HepG2 (cell line): ENCODE data around the gene CDC37L1. TPM values are rescaled to one million over a fixed set of nuclear protein-coding genes. Genes with fewer than 3 reads are reported as not detected.

Experiments
- AKAP8 ChIP-seq: sonication (generic); formaldehyde crosslinking; IDR thresholded peaks from 2 replicates; pipeline ENCODE4 v1.5.1; 2020; ENCODE audit warnings: mild to moderate bottlenecking, missing genetic modification reagents
- FOSL2 ChIP-seq: sonication (generic); formaldehyde crosslinking; IDR thresholded peaks from 2 replicates; pipeline ENCODE4 v1.4.0; 2020; ENCODE audit warnings: missing genetic modification reagents
- GABPB1 ChIP-seq: IDR thresholded peaks from 2 replicates; pipeline ENCODE4 v1.6.1; 2016; ENCODE audit warnings: mild to moderate bottlenecking, missing genetic modification reagents, moderate library complexity, missing compliant biosample characterization
- HDAC2 ChIP-seq: sonication (generic); formaldehyde crosslinking; IDR thresholded peaks from 2 replicates; pipeline ENCODE4 v1.4.0; 2020; ENCODE audit warnings: missing genetic modification reagents
- HMGA1 ChIP-seq: sonication (generic); formaldehyde crosslinking; conservative IDR thresholded peaks from 2 replicates; pipeline ENCODE4 v1.4.0; 2020; ENCODE audit warnings: missing genetic modification reagents
- HNF1B ChIP-seq: sonication (generic); formaldehyde crosslinking; IDR thresholded peaks from 2 replicates; pipeline ENCODE4 v1.5.1; 2020; ENCODE audit warnings: mild to moderate bottlenecking, moderate library complexity, missing genetic modification reagents
- KDM2A ChIP-seq: sonication (generic); formaldehyde crosslinking; IDR thresholded peaks from 2 replicates; pipeline ENCODE4 v1.4.0; 2020; ENCODE audit warnings: low read depth, missing genetic modification reagents, borderline replicate concordance
- KDM6A ChIP-seq: IDR thresholded peaks from 2 replicates; pipeline ENCODE4 v1.6.1; 2016; ENCODE audit warnings: low read depth
- MBD4 ChIP-seq: IDR thresholded peaks from 2 replicates; pipeline ENCODE4 v1.6.1; 2012; ENCODE audit warnings: low read length, inconsistent platforms, borderline replicate concordance
- NFIB ChIP-seq: sonication (generic); formaldehyde crosslinking; IDR thresholded peaks from 2 replicates; pipeline ENCODE4 v1.9.0; 2021; ENCODE audit warnings: missing genetic modification reagents, mild to moderate bottlenecking, borderline replicate concordance
- NR1H2 ChIP-seq: sonication (generic); formaldehyde crosslinking; IDR thresholded peaks from 2 replicates; pipeline ENCODE4 v1.8.1; 2022; ENCODE audit warnings: low read depth, missing genetic modification reagents, borderline replicate concordance
- RBFOX2 ChIP-seq: fragments of 200-400 bp; formaldehyde crosslinking; IDR thresholded peaks from 2 replicates; pipeline ENCODE4 v1.6.1; 2017; ENCODE audit warnings: low read depth, mild to moderate bottlenecking, low read length
- SP5 ChIP-seq: IDR thresholded peaks from 2 replicates; pipeline ENCODE4 v1.6.1; 2016; ENCODE audit warnings: low read depth, borderline replicate concordance
- ZBTB7B ChIP-seq: sonication (generic); formaldehyde crosslinking; IDR thresholded peaks from 2 replicates; pipeline ENCODE4 v1.4.0; 2020; ENCODE audit warnings: missing genetic modification reagents
- ZIK1 ChIP-seq: sonication (generic); formaldehyde crosslinking; IDR thresholded peaks from 2 replicates; pipeline ENCODE4 v1.5.0; 2020; ENCODE audit warnings: mild to moderate bottlenecking, low read depth, missing genetic modification reagents, borderline replicate concordance
- ZNF350 ChIP-seq: sonication (generic); formaldehyde crosslinking; IDR thresholded peaks from 2 replicates; pipeline ENCODE4 v1.4.0; 2020; ENCODE audit warnings: mild to moderate bottlenecking, low read depth, missing genetic modification reagents, borderline replicate concordance
- ZNF432 ChIP-seq: sonication (generic); formaldehyde crosslinking; IDR thresholded peaks from 2 replicates; pipeline ENCODE4 v1.5.0; 2020; ENCODE audit warnings: missing genetic modification reagents, mild to moderate bottlenecking, borderline replicate concordance
- ZNF496 ChIP-seq: sonication (generic); formaldehyde crosslinking; IDR thresholded peaks from 2 replicates; pipeline ENCODE4 v1.8.1; 2023; ENCODE audit warnings: mild to moderate bottlenecking, moderate library complexity, missing genetic modification reagents; ENCODE audit not compliant: insufficient replicate concordance
- ZNF503 ChIP-seq: sonication (generic); formaldehyde crosslinking; IDR thresholded peaks from 2 replicates; pipeline ENCODE4 v1.4.0; 2020; ENCODE audit warnings: missing genetic modification reagents
- ZNF563 ChIP-seq: sonication (generic); formaldehyde crosslinking; IDR thresholded peaks from 2 replicates; pipeline ENCODE4 v1.8.0; 2022; ENCODE audit warnings: mild to moderate bottlenecking, moderate library complexity, missing genetic modification reagents
- ZNF616 ChIP-seq: sonication (generic); formaldehyde crosslinking; IDR thresholded peaks from 2 replicates; pipeline ENCODE4 v1.5.0; 2020; ENCODE audit warnings: low read depth, mild to moderate bottlenecking, missing genetic modification reagents
- polyA plus RNA-seq, 8 experiments: library from polyadenylated mRNA; depleted of rRNA in 3 of 8; stranded (reverse) in 7 of 8; unstranded in 1 of 8; fragments of >200 nt; fragmentation: Illumina TruSeq in 4 of 8; extraction: Trizol in 4 of 8; gene quantifications; 2 replicates each; pipeline versions ENCODE4 v1.2.1 to v1.2.3, GENCODE V29; 2011 to 2016; ENCODE audit warnings: low read depth in 4 of 8, missing spikeins in 1 of 8, mixed read lengths in 1 of 8; ENCODE audit not compliant: insufficient read depth in 1 of 8
- total RNA-seq, 5 experiments: library from RNA; depleted of rRNA; stranded (reverse); fragments of >200 nt; fragmentation: Illumina TruSeq; extraction: Trizol; gene quantifications; 2 replicates each; pipeline ENCODE4 v1.2.3, GENCODE V29; 2016; ENCODE audit warnings: low read depth in 1 of 5

CDC37L1 gene
- total and polyA plus RNA-seq, 2 of the 13 experiments (the other 11 are each of a cell fraction or from before 2014, with no cell fraction given) = 5.5 to 17.0 TPM

- peak; percentile 57; the same call in 1 of the 2 replicates for TF ChIP-seq SP5 (CRISPR knock-in tag)
- 0 out of 2 replicates have a peak, but pooled peaks have one; percentile 24 for TF ChIP-seq HNF1B (CRISPR knock-in tag)
- no peak for TF ChIP-seq ZIK1 (CRISPR knock-in tag)
- 0 out of 2 replicates have a peak, but pooled peaks have one; percentile 16 for TF ChIP-seq HDAC2
- TF ChIP-seq RBFOX2 = no peak
- TF ChIP-seq KDM6A (CRISPR knock-in tag) = peak; percentile 18; the same call in 1 of the 2 replicates
- TF ChIP-seq ZNF616 = no peak
- TF ChIP-seq ZNF496 (CRISPR knock-in tag) = no peak
- TF ChIP-seq ZNF432 (CRISPR knock-in tag) = no peak
- TF ChIP-seq ZBTB7B (CRISPR knock-in tag) = no peak
- 0 out of 2 replicates have a peak, but pooled peaks have one; percentile 25 for TF ChIP-seq ZNF503
- no peak for TF ChIP-seq ZNF563 (CRISPR knock-in tag)
- peak; percentile 46; the same call in 1 of the 2 replicates for TF ChIP-seq MBD4
- no peak for TF ChIP-seq NR1H2 (CRISPR knock-in tag)
- TF ChIP-seq NFIB (CRISPR knock-in tag) = no peak
- no peak for TF ChIP-seq AKAP8 (CRISPR knock-in tag)
- no peak for TF ChIP-seq HMGA1
- 0 out of 2 replicates have a peak, but pooled peaks have one; percentile 20 for TF ChIP-seq FOSL2 (CRISPR knock-in tag)
- TF ChIP-seq GABPB1 (CRISPR knock-in tag) = no peak
- no peak for TF ChIP-seq KDM2A (CRISPR knock-in tag)
- TF ChIP-seq ZNF350 = no peak
These were observed 21.8 kb upstream of the CDC37L1 start (continued) for GRCh38 chr9:4657426-4658159.
